Femur (tissue), 1 donor: ENCODE results near the gene PDIA4.
A peak's percentile ranks its signal among the peaks of the same experiment; 100 is the strongest.
"Not testable (repeated sequence)": the region's sequence is repeated elsewhere in the genome, so short reads cannot be mapped to it uniquely, and the experiment has no call there.

Experiments
- DNase-seq: peaks from one replicate; pipeline ENCODE4 v3.0.0-alpha.2; 2017

PDIA4 gene

GRCh38 chr7:149030439-149030838 is 2.1 kb upstream of the PDIA4 start:
- not testable (repeated sequence) for DNase-seq

- no peak for DNase-seq
These were observed 527 bp downstream of the PDIA4 start for GRCh38 chr7:149027611-149028345.

GRCh38 chr7:149027055-149027454 is 1.2 kb downstream of the PDIA4 start:
- no peak for DNase-seq

GRCh38 chr7:149023662-149024061 is 4.6 kb downstream of the PDIA4 start:
- DNase-seq, result no peak

- no peak for DNase-seq
These were observed 5.4 kb downstream of the PDIA4 start for GRCh38 chr7:149022756-149023360.

GRCh38 chr7:149021725-149022062 is 6.6 kb downstream of the PDIA4 start:
- DNase-seq, result no peak

GRCh38 chr7:149020483-149020882 is 7.8 kb downstream of the PDIA4 start:
- DNase-seq, result no peak

- DNase-seq, result no peak
These were observed 11.4 kb downstream of the PDIA4 start for GRCh38 chr7:149016876-149017275.

- no peak for DNase-seq
These were observed 14.0 kb downstream of the PDIA4 start for GRCh38 chr7:149014309-149014708.

GRCh38 chr7:149013876-149014275 is 14.4 kb downstream of the PDIA4 start:
- no peak for DNase-seq

- not testable (repeated sequence) for DNase-seq
These were observed 15.6 kb downstream of the PDIA4 start for GRCh38 chr7:149012730-149013129.

GRCh38 chr7:149011491-149011890 is 16.8 kb downstream of the PDIA4 start:
- no peak for DNase-seq

- no peak for DNase-seq
These were observed 17.9 kb downstream of the PDIA4 start for GRCh38 chr7:149010451-149010850.

GRCh38 chr7:149009527-149009926 is 18.8 kb downstream of the PDIA4 start:
- DNase-seq, result no peak

GRCh38 chr7:149007611-149008010 is 20.7 kb downstream of the PDIA4 start:
- no peak for DNase-seq

GRCh38 chr7:149007146-149007545 is 21.2 kb downstream of the PDIA4 start:
- no peak for DNase-seq

- no peak for DNase-seq
These were observed 22.0 kb downstream of the PDIA4 start for GRCh38 chr7:149006345-149006725.

GRCh38 chr7:149005427-149006344 is 22.6 kb downstream of the PDIA4 start:
- DNase-seq, result peak; percentile 82

GRCh38 chr7:149004405-149005370 is 23.6 kb downstream of the PDIA4 start:
- no peak for DNase-seq

GRCh38 chr7:149003560-149004305 is 24.6 kb downstream of the PDIA4 start:
- no peak for DNase-seq

GRCh38 chr7:149003018-149003417 is 25.3 kb downstream of the PDIA4 start:
- DNase-seq, result no peak

GRCh38 chr7:149002604-149003003 is 25.7 kb downstream of the PDIA4 start:
- DNase-seq, result no peak
